K562 (cell line): Measurements from ENCODE around the gene DLGAP3. TPM values are rescaled to one million over a fixed set of nuclear protein-coding genes. Genes with fewer than 3 reads are reported as not detected.

ENCODE experiments used
- ATAC-seq: fragments of 200-7000 bp; cut with Tn5 transposase; 3 replicates; pipeline ENCODE4 v1.9.1; 2020; ENCODE audit warnings: moderate library complexity
- BruUV-seq: library from RNA; stranded (reverse); fragments of 400-500 nt; replicated peaks from 2 replicates; lab custom pipeline; 2021; lab: Mats Ljungman, UMichigan
- CTCF ChIA-PET: fragments of 300-600 bp; formaldehyde crosslinking; extraction: SDS; loops from one replicate; lab custom pipeline; 2021; ENCODE audit warnings: low intra/inter-chr PET ratio; lab: Yijun Ruan, JAX
- POLR2A ChIA-PET: fragments of 300-600, 350-650 bp; sonication (Branson Sonifier 250); formaldehyde crosslinking; extraction: SDS; loops from one replicate; lab custom pipeline; 2021; ENCODE audit warnings: antibody characterized with exemption, inconsistent platforms; lab: Yijun Ruan, JAX
- DNase-seq, 4 experiments: peaks; one replicate each; pipeline versions ENCODE4 v3.0.0 to v3.0.0-alpha.2; 2011 to 2018; ENCODE audit warnings: low spot score in 3 of 4, mixed read lengths in 3 of 4; ENCODE audit errors: extremely low read depth in 1 of 4
- FAIRE-seq: peaks from 2 replicates; lab custom pipeline; 2011; peaks lifted over from hg19 to GRCh38; lab: Jason Lieb, UNC
- H2AFZ ChIP-seq: 2 replicates; pipeline ENCODE4 v1.6.0; 2011; ENCODE audit warnings: low read depth, low read length, control low read depth, inconsistent platforms
- H3K27ac ChIP-seq: fragments of 200-600 bp; 3 replicates; pipeline ENCODE4 v1.8.0; 2011; ENCODE audit warnings: low read depth, mild to moderate bottlenecking, control low read depth, inconsistent platforms, low read length, moderate library complexity, mixed read lengths; ENCODE audit errors: extremely low read depth
- H3K27me3 ChIP-seq, 2 experiments: fragments of 300-600 bp in 1 of 2; 2 replicates in 1 of 2; 3 replicates in 1 of 2; pipeline versions ENCODE4 v1.6.0 to v1.8.0; 2011; ENCODE audit warnings: inconsistent platforms in 2 of 2, low read length in 2 of 2, mild to moderate bottlenecking in 1 of 2, mixed read lengths in 1 of 2, moderate library complexity in 1 of 2; ENCODE audit not compliant: control insufficient read depth in 2 of 2, insufficient read depth in 2 of 2
- H3K36me3 ChIP-seq: fragments of 300-600 bp; 3 replicates; pipeline ENCODE4 v1.8.0; 2011; ENCODE audit warnings: mild to moderate bottlenecking, low read length, inconsistent platforms; ENCODE audit not compliant: control insufficient read depth, insufficient read depth
- H3K4me1 ChIP-seq, 2 experiments: fragments of 200-600 bp in 1 of 2; replicated peaks in 1 of 2; 2 replicates in 1 of 2; 3 replicates in 1 of 2; pipeline versions ENCODE4 v1.5.1 to v1.8.0; 2011; ENCODE audit warnings: inconsistent platforms in 2 of 2, low read length in 2 of 2, mild to moderate bottlenecking in 1 of 2, mixed read lengths in 1 of 2, moderate library complexity in 1 of 2; ENCODE audit not compliant: control insufficient read depth in 2 of 2, insufficient read depth in 2 of 2
- H3K4me2 ChIP-seq: 2 replicates; pipeline ENCODE4 v1.6.1; 2011; ENCODE audit warnings: low read length, control low read depth, inconsistent platforms, mixed read lengths; ENCODE audit not compliant: insufficient read depth
- H3K4me3 ChIP-seq: fragments of 200-600 bp; sonication (generic), shearing (Covaris generic); 2 replicates; pipeline ENCODE4 v1.5.1; 2016; ENCODE audit warnings: control low read depth, inconsistent platforms
- H3K79me2 ChIP-seq: fragments of 200-600 bp; 3 replicates; pipeline ENCODE4 v1.8.0; 2011; ENCODE audit warnings: low read length, inconsistent platforms; ENCODE audit not compliant: control insufficient read depth, insufficient read depth
- H3K9ac ChIP-seq, 2 experiments: 2 replicates each; pipeline versions ENCODE4 v1.6.0 to v1.6.1; 2011; ENCODE audit warnings: low read depth in 2 of 2, low read length in 2 of 2, control low read depth in 1 of 2, inconsistent platforms in 1 of 2, mild to moderate bottlenecking in 1 of 2, mixed read lengths in 1 of 2; ENCODE audit not compliant: insufficient read depth in 1 of 2
- H3K9me1 ChIP-seq: one replicate; pipeline ENCODE4 v1.6.0; 2011; ENCODE audit warnings: inconsistent platforms, mild to moderate bottlenecking, low read length, moderate library complexity; ENCODE audit not compliant: control insufficient read depth, insufficient read depth
- H3K9me3 ChIP-seq: replicated peaks from 2 replicates; pipeline ENCODE4 v1.5.1; 2011; ENCODE audit warnings: low read depth, low read length, inconsistent platforms; ENCODE audit not compliant: control insufficient read depth, insufficient read depth
- H4K20me1 ChIP-seq: replicated peaks from 2 replicates; pipeline ENCODE4 v1.6.1; 2011; ENCODE audit warnings: low read length, inconsistent platforms, mixed read lengths; ENCODE audit not compliant: control insufficient read depth, insufficient read depth
- CEBPB ChIP-seq: fragments of 450-650 bp; IDR thresholded peaks from 2 replicates; pipeline ENCODE4 v1.6.1; 2016; ENCODE audit warnings: missing genetic modification characterization, missing compliant biosample characterization
- FOXK2 ChIP-seq, 2 experiments: fragments of 450-650 bp; IDR thresholded peaks in 1 of 2; conservative IDR thresholded peaks in 1 of 2; 2 replicates each; pipeline ENCODE4 v1.6.1; 2016; ENCODE audit warnings: low read depth in 2 of 2, mild to moderate bottlenecking in 1 of 2
- NFE2L1 ChIP-seq: fragments of 450-650 bp; IDR thresholded peaks from 2 replicates; pipeline ENCODE4 v1.6.1; 2016; ENCODE audit warnings: missing genetic modification characterization, low read depth, mild to moderate bottlenecking, missing compliant biosample characterization, moderate library complexity, borderline replicate concordance
- POLR2A ChIP-seq: fragments of 450-650 bp; conservative IDR thresholded peaks from 2 replicates; pipeline ENCODE4 v1.6.1; 2016
- TAL1 ChIP-seq: fragments of 450-650 bp; IDR thresholded peaks from 2 replicates; pipeline ENCODE4 v1.6.1; 2016; ENCODE audit warnings: mild to moderate bottlenecking
- ZNF124 ChIP-seq: sonication (generic); formaldehyde crosslinking; IDR thresholded peaks from 2 replicates; pipeline ENCODE4 v1.8.1; 2022; ENCODE audit warnings: missing genetic modification reagents
- ZNF232 ChIP-seq: sonication (generic); formaldehyde crosslinking; IDR thresholded peaks from 2 replicates; pipeline ENCODE4 v1.8.0; 2022; ENCODE audit warnings: mild to moderate bottlenecking, missing genetic modification reagents
- ZNF707 ChIP-seq: fragments of 250-450 bp; sonication (Bioruptor Pico); conservative IDR thresholded peaks from 2 replicates; pipeline ENCODE4 v1.8.0; 2022; ENCODE audit warnings: inconsistent platforms, mild to moderate bottlenecking, moderate library complexity
- ZNF717 ChIP-seq: fragments of 250-450 bp; sonication (Bioruptor Pico); IDR thresholded peaks from 2 replicates; pipeline ENCODE4 v1.5.0; 2021
- WGBS: fragments of 100-300 bp; shearing (Covaris generic); methylation state at CpG from one replicate; pipeline ENCODE4 v1.1.6; 2016; ENCODE audit warnings: low coverage, mixed read lengths; ENCODE audit not compliant: insufficient coverage; ENCODE audit errors: missing lambda C conversion rate; 5-methylcytosine and 5-hydroxymethylcytosine counted together
- in situ Hi-C: fragments of 300-500 bp; cut with MboI; formaldehyde crosslinking; loops from 4 replicates; pipeline ENCODE4 v1.15.0; 2018; ENCODE audit warnings: inconsistent platforms, mixed read lengths
- intact Hi-C: fragments of 100-400 bp; cut with micrococcal nuclease; formaldehyde crosslinking; loops from 2 replicates; pipeline ENCODE4 v1.14.2; 2022
- polyA plus RNA-seq, 8 experiments: library from polyadenylated mRNA; depleted of rRNA in 4 of 8; stranded (reverse) in 5 of 8; unstranded in 3 of 8; fragments of >200 nt; fragmentation: Nextera tagmentation in 2 of 8; fragmentation: Illumina TruSeq in 1 of 8; extraction: Ambion mirVana in 2 of 8; extraction: Trizol in 1 of 8; gene quantifications; 2 replicates each; pipeline versions ENCODE4 v1.2.1 to v1.2.3, GENCODE V29; 2011 to 2014; ENCODE audit warnings: inconsistent platforms in 1 of 8, missing spikeins in 1 of 8
- total RNA-seq, 7 experiments: library from RNA; depleted of rRNA in 6 of 7; stranded (reverse); fragments of >200 nt in 6 of 7; fragmentation: Illumina TruSeq in 2 of 7; extraction: Trizol in 2 of 7; gene quantifications; 2 replicates each; pipeline versions ENCODE4 v1.2.1 to v1.2.3, GENCODE V29; 2011 to 2021; ENCODE audit warnings: low replicate concordance in 1 of 7
- TF ChIP-seq, protein P1 (sequence below): fragments of 250-450 bp; sonication (Bioruptor Pico); IDR thresholded peaks from 2 replicates; pipeline ENCODE4 v1.4.0; 2020

The DLGAP3 gene
- total and polyA plus RNA-seq, 9 of the 15 experiments (the other 6 are each of a cell fraction or from before 2014, with no cell fraction given) = 0.01 to 0.16 (median 0.07) TPM; not detected in 6

DNA sequence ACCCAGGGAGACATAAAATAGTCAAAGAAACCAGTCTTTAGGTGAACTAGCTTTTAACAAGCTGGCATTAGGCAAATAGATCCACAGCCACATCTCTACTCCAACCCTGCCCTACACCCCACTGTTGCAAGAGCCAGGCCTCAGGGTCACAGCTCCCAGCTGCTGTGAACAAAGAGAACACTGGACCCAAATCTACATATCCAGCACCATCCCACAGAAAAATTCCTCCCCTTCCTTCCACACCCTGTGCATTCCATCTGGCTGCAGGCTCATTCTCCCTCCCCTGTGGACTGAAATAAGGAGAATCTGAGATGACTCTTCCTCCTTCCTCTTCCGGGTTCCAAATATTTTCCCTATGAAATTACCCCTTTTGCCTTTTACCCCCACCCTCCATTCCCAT, 23.2 kb downstream of the DLGAP3 start:
- Histone ChIP-seq H2AFZ (no peak overlapping the region), H3K79me2 (no peaks in the 10 kb centered on the region), H3K4me1 (peaks cover 0 to 11% of the 10 kb centered on the region in 2 experiments; a peak in 1 of 5 replicates), H3K27me3 (peaks cover 33 to 44% of the 10 kb centered on the region in 2 experiments; a peak in 4 of 5 replicates), H3K4me2 (no peak overlapping the region), H4K20me1 (0 out of 2 replicates have a peak, but pooled peaks cover 5% of the 10 kb centered on the region), H3K9ac (no peak overlapping the region), H3K9me1 (no peaks in the 10 kb centered on the region), H3K4me3 (no peak overlapping the region), H3K27ac (no peak overlapping the region), H3K36me3 (no peaks in the 10 kb centered on the region), H3K9me3 (no peaks in the 10 kb centered on the region)
- DNase-seq (no peak), ATAC-seq (no peak), FAIRE-seq (no peak)
- WGBS = 0% methylated on average over 1 of the region's 1 CpG
- CTCF ChIA-PET = no interaction called here
- TF ChIP-seq NFE2L1 (tag) (no peak), ZNF232 (CRISPR knock-in tag) (no peak), TAL1 (no peak), ZNF717 (CRISPR knock-in tag) (no peak), ZNF124 (no peak), POLR2A (no peak), FOXK2 (conservative IDR thresholded peaks at IDR 0.05 in 1 of 2, IDR thresholded peaks at IDR 0.05 in 1 of 2; ENCODE audit: low read depth in 2 of 2) (no peak), CEBPB (tag) (no peak), ZNF707 (no peak)
- TF ChIP-seq, protein P1, sequence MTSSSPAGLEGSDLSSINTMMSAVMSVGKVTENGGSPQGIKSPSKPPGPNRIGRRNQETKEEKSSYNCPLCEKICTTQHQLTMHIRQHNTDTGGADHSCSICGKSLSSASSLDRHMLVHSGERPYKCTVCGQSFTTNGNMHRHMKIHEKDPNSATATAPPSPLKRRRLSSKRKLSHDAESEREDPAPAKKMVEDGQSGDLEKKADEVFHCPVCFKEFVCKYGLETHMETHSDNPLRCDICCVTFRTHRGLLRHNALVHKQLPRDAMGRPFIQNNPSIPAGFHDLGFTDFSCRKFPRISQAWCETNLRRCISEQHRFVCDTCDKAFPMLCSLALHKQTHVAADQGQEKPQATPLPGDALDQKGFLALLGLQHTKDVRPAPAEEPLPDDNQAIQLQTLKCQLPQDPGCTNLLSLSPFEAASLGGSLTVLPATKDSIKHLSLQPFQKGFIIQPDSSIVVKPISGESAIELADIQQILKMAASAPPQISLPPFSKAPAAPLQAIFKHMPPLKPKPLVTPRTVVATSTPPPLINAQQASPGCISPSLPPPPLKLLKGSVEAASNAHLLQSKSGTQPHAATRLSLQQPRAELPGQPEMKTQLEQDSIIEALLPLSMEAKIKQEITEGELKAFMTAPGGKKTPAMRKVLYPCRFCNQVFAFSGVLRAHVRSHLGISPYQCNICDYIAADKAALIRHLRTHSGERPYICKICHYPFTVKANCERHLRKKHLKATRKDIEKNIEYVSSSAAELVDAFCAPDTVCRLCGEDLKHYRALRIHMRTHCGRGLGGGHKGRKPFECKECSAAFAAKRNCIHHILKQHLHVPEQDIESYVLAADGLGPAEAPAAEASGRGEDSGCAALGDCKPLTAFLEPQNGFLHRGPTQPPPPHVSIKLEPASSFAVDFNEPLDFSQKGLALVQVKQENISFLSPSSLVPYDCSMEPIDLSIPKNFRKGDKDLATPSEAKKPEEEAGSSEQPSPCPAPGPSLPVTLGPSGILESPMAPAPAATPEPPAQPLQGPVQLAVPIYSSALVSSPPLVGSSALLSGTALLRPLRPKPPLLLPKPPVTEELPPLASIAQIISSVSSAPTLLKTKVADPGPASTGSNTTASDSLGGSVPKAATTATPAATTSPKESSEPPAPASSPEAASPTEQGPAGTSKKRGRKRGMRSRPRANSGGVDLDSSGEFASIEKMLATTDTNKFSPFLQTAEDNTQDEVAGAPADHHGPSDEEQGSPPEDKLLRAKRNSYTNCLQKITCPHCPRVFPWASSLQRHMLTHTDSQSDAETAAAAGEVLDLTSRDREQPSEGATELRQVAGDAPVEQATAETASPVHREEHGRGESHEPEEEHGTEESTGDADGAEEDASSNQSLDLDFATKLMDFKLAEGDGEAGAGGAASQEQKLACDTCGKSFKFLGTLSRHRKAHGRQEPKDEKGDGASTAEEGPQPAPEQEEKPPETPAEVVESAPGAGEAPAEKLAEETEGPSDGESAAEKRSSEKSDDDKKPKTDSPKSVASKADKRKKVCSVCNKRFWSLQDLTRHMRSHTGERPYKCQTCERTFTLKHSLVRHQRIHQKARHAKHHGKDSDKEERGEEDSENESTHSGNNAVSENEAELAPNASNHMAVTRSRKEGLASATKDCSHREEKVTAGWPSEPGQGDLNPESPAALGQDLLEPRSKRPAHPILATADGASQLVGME (CRISPR knock-in tag) = no peak
- in situ Hi-C loops (no loop called here), intact Hi-C loops (no loop called here)
- BruUV-seq = no TSS peak
- POLR2A ChIA-PET = no interaction called here
